HEK293 (cell line): Measurements from ENCODE around the gene MAGEB4.

Source experiments
- EGR2 ChIP-seq: fragments of 450-650 bp; formaldehyde crosslinking; IDR thresholded peaks from 2 replicates; pipeline ENCODE4 v1.5.1; 2016; ENCODE audit warnings: low read depth, missing biosample characterization, missing genetic modification characterization
- GLIS1 ChIP-seq: fragments of 450-650 bp; formaldehyde crosslinking; IDR thresholded peaks from 2 replicates; pipeline ENCODE4 v1.5.1; 2016; ENCODE audit warnings: missing biosample characterization, missing genetic modification characterization
- HOXD13 ChIP-seq: sonication (generic); formaldehyde crosslinking; IDR thresholded peaks from 2 replicates; pipeline ENCODE4 v1.8.0; 2022; ENCODE audit warnings: missing genetic modification reagents, borderline replicate concordance
- YY1 ChIP-seq: fragments of 450-650 bp; formaldehyde crosslinking; IDR thresholded peaks from 2 replicates; pipeline ENCODE4 v1.5.1; 2018; ENCODE audit warnings: missing biosample characterization, missing genetic modification characterization
- ZBTB8A ChIP-seq: fragments of 450-650 bp; formaldehyde crosslinking; IDR thresholded peaks from 2 replicates; pipeline ENCODE4 v1.5.1; 2016; ENCODE audit warnings: missing biosample characterization, missing genetic modification characterization
- ZNF223 ChIP-seq: fragments of 450-650 bp; formaldehyde crosslinking; IDR thresholded peaks from 2 replicates; pipeline ENCODE4 v1.5.1; 2016; ENCODE audit warnings: missing biosample characterization, missing genetic modification characterization
- ZNF292 ChIP-seq: fragments of 450-650 bp; formaldehyde crosslinking; IDR thresholded peaks from 2 replicates; pipeline ENCODE4 v1.5.1; 2016; ENCODE audit warnings: low read depth, missing biosample characterization, missing genetic modification characterization, borderline replicate concordance
- ZNF311 ChIP-seq: fragments of 450-650 bp; formaldehyde crosslinking; IDR thresholded peaks from 2 replicates; pipeline ENCODE4 v1.5.1; 2017; ENCODE audit warnings: missing biosample characterization, missing genetic modification characterization, borderline replicate concordance
- TF ChIP-seq, protein P1 (sequence below): fragments of 450-650 bp; formaldehyde crosslinking; IDR thresholded peaks from 2 replicates; pipeline ENCODE4 v1.5.1; 2016; ENCODE audit warnings: missing biosample characterization, missing genetic modification characterization
- TF ChIP-seq, protein P2 (sequence below): fragments of 450-650 bp; formaldehyde crosslinking; IDR thresholded peaks from 2 replicates; pipeline ENCODE4 v1.5.1; 2016; ENCODE audit warnings: missing biosample characterization, missing genetic modification characterization
- TF ChIP-seq, protein P3 (sequence below): sonication (generic); formaldehyde crosslinking; IDR thresholded peaks from 2 replicates; pipeline ENCODE4 v1.8.1; 2022; ENCODE audit warnings: mild to moderate bottlenecking, moderate library complexity, missing genetic modification reagents
- TF ChIP-seq, protein P4 (sequence below): fragments of 450-650 bp; formaldehyde crosslinking; IDR thresholded peaks from 2 replicates; pipeline ENCODE4 v1.5.1; 2016; ENCODE audit warnings: missing biosample characterization, missing genetic modification characterization

DNA sequence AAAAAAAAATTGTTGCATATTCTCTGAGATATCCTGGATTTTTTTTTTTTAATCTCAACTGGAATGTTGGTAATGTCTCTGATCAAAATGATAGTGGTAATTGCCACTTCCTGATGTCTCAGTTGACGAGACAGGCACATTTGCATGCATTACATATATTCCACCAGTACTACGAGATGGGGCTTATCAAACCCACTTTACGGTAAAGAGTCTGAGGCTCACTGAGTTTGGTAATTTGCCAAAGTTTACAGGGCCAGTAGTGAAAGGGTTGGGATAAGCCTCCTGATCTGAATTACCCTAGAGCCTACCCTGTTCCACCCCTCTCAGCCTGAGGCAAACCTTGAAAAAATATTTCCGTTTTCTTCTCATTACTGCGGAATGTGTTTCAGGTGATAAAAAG is 21.1 kb upstream of the MAGEB4 start:
- TF ChIP-seq, protein P1, sequence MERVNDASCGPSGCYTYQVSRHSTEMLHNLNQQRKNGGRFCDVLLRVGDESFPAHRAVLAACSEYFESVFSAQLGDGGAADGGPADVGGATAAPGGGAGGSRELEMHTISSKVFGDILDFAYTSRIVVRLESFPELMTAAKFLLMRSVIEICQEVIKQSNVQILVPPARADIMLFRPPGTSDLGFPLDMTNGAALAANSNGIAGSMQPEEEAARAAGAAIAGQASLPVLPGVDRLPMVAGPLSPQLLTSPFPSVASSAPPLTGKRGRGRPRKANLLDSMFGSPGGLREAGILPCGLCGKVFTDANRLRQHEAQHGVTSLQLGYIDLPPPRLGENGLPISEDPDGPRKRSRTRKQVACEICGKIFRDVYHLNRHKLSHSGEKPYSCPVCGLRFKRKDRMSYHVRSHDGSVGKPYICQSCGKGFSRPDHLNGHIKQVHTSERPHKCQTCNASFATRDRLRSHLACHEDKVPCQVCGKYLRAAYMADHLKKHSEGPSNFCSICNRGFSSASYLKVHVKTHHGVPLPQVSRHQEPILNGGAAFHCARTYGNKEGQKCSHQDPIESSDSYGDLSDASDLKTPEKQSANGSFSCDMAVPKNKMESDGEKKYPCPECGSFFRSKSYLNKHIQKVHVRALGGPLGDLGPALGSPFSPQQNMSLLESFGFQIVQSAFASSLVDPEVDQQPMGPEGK = no peak
- TF ChIP-seq HOXD13 (no peak), EGR2 (no peak), ZNF292 (tag by site-specific recombination) (no peak), GLIS1 (tag by site-specific recombination) (no peak), ZNF223 (no peak), YY1 (tag by site-specific recombination) (no peak), ZNF311 (tag by site-specific recombination) (no peak), ZBTB8A (tag by site-specific recombination) (no peak)
- TF ChIP-seq, protein P2, sequence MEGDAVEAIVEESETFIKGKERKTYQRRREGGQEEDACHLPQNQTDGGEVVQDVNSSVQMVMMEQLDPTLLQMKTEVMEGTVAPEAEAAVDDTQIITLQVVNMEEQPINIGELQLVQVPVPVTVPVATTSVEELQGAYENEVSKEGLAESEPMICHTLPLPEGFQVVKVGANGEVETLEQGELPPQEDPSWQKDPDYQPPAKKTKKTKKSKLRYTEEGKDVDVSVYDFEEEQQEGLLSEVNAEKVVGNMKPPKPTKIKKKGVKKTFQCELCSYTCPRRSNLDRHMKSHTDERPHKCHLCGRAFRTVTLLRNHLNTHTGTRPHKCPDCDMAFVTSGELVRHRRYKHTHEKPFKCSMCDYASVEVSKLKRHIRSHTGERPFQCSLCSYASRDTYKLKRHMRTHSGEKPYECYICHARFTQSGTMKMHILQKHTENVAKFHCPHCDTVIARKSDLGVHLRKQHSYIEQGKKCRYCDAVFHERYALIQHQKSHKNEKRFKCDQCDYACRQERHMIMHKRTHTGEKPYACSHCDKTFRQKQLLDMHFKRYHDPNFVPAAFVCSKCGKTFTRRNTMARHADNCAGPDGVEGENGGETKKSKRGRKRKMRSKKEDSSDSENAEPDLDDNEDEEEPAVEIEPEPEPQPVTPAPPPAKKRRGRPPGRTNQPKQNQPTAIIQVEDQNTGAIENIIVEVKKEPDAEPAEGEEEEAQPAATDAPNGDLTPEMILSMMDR = no peak
- TF ChIP-seq, protein P3, sequence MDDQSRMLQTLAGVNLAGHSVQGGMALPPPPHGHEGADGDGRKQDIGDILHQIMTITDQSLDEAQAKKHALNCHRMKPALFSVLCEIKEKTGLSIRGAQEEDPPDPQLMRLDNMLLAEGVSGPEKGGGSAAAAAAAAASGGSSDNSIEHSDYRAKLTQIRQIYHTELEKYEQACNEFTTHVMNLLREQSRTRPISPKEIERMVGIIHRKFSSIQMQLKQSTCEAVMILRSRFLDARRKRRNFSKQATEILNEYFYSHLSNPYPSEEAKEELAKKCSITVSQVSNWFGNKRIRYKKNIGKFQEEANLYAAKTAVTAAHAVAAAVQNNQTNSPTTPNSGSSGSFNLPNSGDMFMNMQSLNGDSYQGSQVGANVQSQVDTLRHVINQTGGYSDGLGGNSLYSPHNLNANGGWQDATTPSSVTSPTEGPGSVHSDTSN (CRISPR knock-in tag) = no peak
- TF ChIP-seq, protein P4, sequence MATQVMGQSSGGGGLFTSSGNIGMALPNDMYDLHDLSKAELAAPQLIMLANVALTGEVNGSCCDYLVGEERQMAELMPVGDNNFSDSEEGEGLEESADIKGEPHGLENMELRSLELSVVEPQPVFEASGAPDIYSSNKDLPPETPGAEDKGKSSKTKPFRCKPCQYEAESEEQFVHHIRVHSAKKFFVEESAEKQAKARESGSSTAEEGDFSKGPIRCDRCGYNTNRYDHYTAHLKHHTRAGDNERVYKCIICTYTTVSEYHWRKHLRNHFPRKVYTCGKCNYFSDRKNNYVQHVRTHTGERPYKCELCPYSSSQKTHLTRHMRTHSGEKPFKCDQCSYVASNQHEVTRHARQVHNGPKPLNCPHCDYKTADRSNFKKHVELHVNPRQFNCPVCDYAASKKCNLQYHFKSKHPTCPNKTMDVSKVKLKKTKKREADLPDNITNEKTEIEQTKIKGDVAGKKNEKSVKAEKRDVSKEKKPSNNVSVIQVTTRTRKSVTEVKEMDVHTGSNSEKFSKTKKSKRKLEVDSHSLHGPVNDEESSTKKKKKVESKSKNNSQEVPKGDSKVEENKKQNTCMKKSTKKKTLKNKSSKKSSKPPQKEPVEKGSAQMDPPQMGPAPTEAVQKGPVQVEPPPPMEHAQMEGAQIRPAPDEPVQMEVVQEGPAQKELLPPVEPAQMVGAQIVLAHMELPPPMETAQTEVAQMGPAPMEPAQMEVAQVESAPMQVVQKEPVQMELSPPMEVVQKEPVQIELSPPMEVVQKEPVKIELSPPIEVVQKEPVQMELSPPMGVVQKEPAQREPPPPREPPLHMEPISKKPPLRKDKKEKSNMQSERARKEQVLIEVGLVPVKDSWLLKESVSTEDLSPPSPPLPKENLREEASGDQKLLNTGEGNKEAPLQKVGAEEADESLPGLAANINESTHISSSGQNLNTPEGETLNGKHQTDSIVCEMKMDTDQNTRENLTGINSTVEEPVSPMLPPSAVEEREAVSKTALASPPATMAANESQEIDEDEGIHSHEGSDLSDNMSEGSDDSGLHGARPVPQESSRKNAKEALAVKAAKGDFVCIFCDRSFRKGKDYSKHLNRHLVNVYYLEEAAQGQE = no peak
